ENCODE measurements around the gene SARS1.

SARS1 gene

DNA sequence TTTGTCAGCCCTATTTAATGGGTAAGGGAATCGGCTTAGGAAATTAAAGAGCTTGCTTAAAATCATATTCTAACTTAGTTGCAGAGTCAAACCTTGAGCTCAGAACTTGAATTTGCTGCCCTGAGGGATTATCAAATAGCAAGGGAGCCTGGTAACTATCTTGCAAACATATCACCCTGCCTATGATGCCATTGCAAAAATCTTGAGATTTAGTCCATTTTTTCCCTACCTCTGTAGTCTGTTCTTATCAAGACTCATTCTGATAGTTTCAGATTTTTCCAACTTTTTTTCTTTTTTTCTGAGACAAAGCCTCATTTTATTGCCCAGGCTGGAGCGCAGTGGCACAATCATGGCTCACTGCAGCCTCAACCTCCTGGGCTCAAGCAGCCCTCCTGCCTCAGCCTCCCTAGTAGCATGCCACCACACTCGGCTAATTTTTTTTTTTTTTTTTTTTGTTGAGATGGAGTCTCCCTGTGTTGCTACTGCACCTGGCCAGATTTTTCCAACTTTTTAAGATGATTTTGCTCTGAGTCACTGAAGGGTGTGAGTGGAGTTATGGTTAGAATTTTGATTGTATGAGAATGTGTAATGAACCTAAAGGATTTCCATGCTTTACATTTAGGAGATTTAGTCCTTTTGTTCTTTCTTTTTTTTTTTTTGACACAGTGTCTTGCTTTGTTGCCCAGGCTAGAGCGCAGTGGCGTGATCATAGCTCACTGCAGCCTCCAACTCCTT lies 12.2 kb downstream of the SARS1 start:
- in situ Hi-C loops (cut with MboI; ENCODE audit: low sequenced_read_pairs, unreplicated experiment): no loop called here
- no peak for DNase-seq (ENCODE audit: low spot score)
- TF ChIP-seq CTCF (IDR thresholded peaks at IDR 0.05; ENCODE audit: borderline replicate concordance, control extremely low read depth, extremely low read depth, insufficient read depth, missing control alignments): no peak

DNA sequence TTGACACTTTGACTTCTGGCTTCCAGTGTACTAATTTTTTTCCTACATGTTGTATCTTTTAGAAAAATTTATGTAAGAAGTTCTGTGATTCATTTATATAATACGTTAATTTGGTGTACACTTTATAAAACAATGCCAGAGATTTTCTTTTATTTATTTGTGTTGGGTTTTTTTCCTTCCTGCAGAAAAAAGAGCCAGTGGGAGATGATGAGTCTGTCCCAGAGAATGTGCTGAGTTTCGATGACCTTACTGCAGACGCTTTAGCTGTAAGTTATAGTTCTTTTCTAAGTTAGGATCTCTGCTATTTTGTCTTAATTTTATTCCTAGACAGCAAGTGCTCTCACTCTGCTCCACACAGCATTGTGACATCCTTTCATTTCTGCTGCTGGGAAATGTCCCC lies 14.4 kb downstream of the SARS1 start:
- no peak for DNase-seq (ENCODE audit: low spot score)
- no peak for TF ChIP-seq CTCF (IDR thresholded peaks at IDR 0.05; ENCODE audit: borderline replicate concordance, control extremely low read depth, extremely low read depth, insufficient read depth, missing control alignments)
- in situ Hi-C loops (cut with MboI; ENCODE audit: low sequenced_read_pairs, unreplicated experiment): no loop called here

DNA sequence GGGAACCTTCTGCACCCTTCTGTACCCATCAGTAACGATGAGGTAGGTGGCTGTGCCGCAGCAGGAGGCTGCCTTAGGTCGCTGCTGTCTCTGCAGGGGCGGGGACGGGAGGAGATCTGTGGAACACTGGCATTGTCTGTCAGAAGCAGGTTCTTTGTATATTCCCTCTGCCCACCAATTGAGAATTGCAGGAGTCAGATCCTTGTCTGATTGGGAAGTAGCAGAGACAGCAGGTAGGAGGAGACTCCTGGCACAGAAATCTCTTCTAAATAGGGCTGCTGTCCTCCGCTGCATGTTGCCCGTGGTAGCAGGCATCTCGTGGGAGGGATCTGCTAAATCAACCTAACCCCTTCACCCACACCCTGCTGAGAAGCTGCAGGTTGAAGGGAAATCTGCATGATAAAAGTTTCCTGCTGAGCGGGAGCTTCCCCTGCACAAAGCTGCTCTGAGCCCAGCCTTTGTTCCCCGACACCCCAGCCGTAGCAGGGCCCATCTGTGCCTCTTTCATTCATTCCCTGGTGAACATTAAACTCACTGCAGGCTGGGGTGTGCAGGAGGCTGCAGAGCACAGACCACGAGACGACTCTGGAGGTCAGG lies 15.9 kb downstream of the SARS1 start:
- no peak for DNase-seq (ENCODE audit: low spot score)
- in situ Hi-C loops (cut with MboI; ENCODE audit: low sequenced_read_pairs, unreplicated experiment): no loop called here
- no peak for TF ChIP-seq CTCF (IDR thresholded peaks at IDR 0.05; ENCODE audit: borderline replicate concordance, control extremely low read depth, extremely low read depth, insufficient read depth, missing control alignments)

DNA sequence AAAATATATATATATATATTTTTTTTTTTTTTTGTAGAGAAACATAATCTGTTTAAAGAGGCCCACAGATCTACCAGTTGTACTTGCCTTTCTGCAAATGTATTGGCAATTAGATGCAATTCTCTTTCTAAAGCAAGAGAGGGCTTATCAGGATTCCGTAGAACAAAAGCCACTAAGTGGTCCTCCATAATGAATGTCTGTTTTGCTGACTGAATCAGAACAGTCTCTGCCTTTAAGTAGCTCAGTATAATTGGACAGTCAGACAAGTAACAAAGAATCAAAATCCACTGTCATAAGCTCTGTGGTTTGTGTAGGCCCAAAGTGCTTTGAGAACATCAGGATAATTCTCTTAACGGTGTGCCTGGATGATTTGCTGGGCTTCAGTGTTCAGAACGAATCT lies 17.3 kb downstream of the SARS1 start:
- no peak for DNase-seq (ENCODE audit: low spot score)
- no peak for TF ChIP-seq CTCF (IDR thresholded peaks at IDR 0.05; ENCODE audit: borderline replicate concordance, control extremely low read depth, extremely low read depth, insufficient read depth, missing control alignments)
- in situ Hi-C loops (cut with MboI; ENCODE audit: low sequenced_read_pairs, unreplicated experiment): no loop called here

- no peak for DNase-seq (ENCODE audit: low spot score)
- in situ Hi-C loops (cut with MboI; ENCODE audit: low sequenced_read_pairs, unreplicated experiment): no loop called here
- TF ChIP-seq CTCF (IDR thresholded peaks at IDR 0.05; ENCODE audit: borderline replicate concordance, control extremely low read depth, extremely low read depth, insufficient read depth, missing control alignments): no peak
Measured at GRCh38 chr1:109235137-109235536, 21.4 kb downstream of the SARS1 start.

DNA sequence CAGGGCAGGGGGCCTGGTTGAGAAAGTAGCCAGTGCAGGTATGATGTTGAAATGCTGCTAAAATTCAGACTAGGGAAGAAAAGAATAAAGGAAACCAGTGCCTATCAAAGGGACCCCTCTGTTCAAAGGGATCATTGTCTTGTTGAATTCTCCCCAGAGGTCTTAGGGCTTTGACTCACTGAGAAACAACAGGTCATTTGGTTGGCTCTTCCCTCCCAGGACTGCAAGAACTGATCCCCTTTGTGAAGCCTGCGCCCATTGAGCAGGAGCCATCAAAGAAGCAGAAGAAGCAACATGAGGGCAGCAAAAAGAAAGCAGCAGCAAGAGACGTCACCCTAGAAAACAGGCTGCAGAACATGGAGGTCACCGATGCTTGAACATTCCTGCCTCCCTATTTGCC lies 23.8 kb downstream of the SARS1 start:
- DNase-seq (ENCODE audit: low spot score): no peak
- in situ Hi-C loops (cut with MboI; ENCODE audit: low sequenced_read_pairs, unreplicated experiment): no loop called here
- TF ChIP-seq CTCF (IDR thresholded peaks at IDR 0.05; ENCODE audit: borderline replicate concordance, control extremely low read depth, extremely low read depth, insufficient read depth, missing control alignments): no peak

Measured in GM13976 (cell line).